Stimulated activated CD4-positive, alpha-beta T cell treated with anti-CD3 and anti-CD28 coated beads, Interleukin-1b, Interleukin-23, amount 100 ng/mL, for 4 hours (primary cell): ENCODE results near the gene AFAP1L1.
"Not testable (repeated sequence)": the region's sequence is repeated elsewhere in the genome, so short reads cannot be mapped to it uniquely, and the experiment has no call there.

Experiments used
- DNase-seq, 2 donors: peaks; one replicate each; pipeline ENCODE4 v3.0.0-alpha.2; 2020; ENCODE audit warnings: low read depth in 2 of 2

Gene AFAP1L1

GRCh38 chr5:149389552-149390495, 118.2 kb downstream of the AFAP1L1 start:
- DNase-seq: no peak

- not testable (repeated sequence) for DNase-seq
Observed at GRCh38 chr5:149391076-149391475, 119.4 kb downstream of the AFAP1L1 start.
